NB4 (cell line): ENCODE data around the gene MOXD1.

Source experiments
- MAX ChIP-seq: IDR thresholded peaks from 2 replicates; pipeline ENCODE4 v1.6.1; 2011; ENCODE audit warnings: low read depth, low read length
- TF ChIP-seq, protein P1 (sequence below): IDR thresholded peaks from one replicate; pipeline ENCODE4 v1.5.1; 2012; ENCODE audit warnings: low read depth, low read length

- TF ChIP-seq, protein P1, sequence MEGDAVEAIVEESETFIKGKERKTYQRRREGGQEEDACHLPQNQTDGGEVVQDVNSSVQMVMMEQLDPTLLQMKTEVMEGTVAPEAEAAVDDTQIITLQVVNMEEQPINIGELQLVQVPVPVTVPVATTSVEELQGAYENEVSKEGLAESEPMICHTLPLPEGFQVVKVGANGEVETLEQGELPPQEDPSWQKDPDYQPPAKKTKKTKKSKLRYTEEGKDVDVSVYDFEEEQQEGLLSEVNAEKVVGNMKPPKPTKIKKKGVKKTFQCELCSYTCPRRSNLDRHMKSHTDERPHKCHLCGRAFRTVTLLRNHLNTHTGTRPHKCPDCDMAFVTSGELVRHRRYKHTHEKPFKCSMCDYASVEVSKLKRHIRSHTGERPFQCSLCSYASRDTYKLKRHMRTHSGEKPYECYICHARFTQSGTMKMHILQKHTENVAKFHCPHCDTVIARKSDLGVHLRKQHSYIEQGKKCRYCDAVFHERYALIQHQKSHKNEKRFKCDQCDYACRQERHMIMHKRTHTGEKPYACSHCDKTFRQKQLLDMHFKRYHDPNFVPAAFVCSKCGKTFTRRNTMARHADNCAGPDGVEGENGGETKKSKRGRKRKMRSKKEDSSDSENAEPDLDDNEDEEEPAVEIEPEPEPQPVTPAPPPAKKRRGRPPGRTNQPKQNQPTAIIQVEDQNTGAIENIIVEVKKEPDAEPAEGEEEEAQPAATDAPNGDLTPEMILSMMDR, result no peak
- TF ChIP-seq MAX, result no peak
Observed at GRCh38 chr6:132390451-132390850, 10.8 kb downstream of the MOXD1 start.
